RPMI7951 (cell line): Measurements from ENCODE around the gene CAMKV. TPM values are rescaled to one million over a fixed set of nuclear protein-coding genes. Genes with fewer than 3 reads are reported as not detected.

Experiments
- DNase-seq: peaks from one replicate; pipeline ENCODE4 v3.0.0-alpha.2; 2012; ENCODE audit warnings: low read depth
- total RNA-seq: library from RNA; depleted of rRNA; stranded (reverse); fragments of >200 nt; shearing (Covaris generic); gene quantifications from 2 replicates; pipeline ENCODE4 v1.2.3, GENCODE V29; 2014

CAMKV gene
- total RNA-seq, 1 experiment from 2014 or later, result not detected

- no peak for DNase-seq
These were observed 26.6 kb upstream of the CAMKV start for GRCh38 chr3:49896345-49896744.

DNA sequence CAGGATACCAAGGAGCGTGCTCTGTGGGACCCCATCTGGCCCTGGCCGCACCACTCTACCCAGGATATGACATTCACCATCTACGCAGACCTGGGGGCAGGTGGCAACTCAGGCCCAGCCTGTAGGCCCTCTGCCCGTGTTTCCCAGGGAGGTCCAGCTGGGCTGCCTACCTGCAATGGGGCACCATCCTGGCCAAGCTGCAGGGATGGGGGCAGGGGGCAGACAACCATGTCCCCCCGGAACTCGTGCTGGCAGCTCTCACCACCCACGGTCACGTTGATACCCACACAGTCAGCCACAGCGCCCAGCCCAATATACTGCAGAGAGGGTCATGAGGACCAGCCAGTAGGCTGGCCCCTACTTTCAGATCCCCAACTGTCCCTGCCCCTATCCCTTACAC lies 26.1 kb upstream of the CAMKV start:
- DNase-seq, result no peak

DNA sequence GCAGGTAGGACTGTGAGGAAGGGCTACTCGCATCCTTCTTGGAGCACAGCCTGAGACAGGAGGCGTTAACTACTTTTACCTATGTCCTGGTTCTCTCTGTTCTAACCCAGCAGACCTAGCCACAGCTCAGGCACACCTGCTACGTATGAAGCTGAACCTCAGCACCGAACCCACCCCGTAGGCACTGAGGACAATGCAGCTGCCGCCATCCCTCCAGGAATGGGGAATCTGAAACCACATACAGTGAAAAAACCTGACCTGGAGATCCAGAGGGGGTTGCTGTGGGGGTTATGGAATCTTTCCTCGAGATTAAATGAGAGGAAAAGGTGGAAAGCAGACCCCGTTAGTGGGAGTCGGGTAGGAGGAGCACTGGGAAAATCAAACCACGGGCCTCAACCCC lies 19.6 kb upstream of the CAMKV start:
- DNase-seq, result no peak

- DNase-seq, result no peak
These were observed 17.2 kb upstream of the CAMKV start for GRCh38 chr3:49886922-49887265.

DNA sequence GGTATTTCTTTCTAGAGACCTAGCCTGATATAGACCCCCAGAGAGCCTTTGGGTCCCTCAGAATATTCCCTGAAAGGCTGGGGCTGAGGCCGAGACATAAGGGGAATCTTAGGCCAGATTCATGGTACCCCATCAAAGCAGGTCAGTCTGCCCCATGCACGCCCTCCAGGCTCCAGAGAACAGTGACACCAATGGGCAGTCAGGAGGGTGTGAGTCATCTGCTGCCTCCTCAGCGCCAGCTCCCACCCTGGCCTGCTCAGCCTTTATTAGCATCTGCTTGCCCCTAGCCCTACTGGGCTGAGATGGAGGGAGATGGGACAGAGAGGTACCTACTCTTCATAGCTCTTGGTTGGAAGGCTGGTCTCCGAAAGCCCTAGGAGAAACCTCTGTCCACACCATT lies 14.3 kb upstream of the CAMKV start:
- peak; percentile 24 for DNase-seq

- peak; percentile 21 for DNase-seq
These were observed 12.5 kb upstream of the CAMKV start for GRCh38 chr3:49882166-49882565.

GRCh38 chr3:49880581-49881315 lies 11.0 kb upstream of the CAMKV start:
- no peak for DNase-seq

DNA sequence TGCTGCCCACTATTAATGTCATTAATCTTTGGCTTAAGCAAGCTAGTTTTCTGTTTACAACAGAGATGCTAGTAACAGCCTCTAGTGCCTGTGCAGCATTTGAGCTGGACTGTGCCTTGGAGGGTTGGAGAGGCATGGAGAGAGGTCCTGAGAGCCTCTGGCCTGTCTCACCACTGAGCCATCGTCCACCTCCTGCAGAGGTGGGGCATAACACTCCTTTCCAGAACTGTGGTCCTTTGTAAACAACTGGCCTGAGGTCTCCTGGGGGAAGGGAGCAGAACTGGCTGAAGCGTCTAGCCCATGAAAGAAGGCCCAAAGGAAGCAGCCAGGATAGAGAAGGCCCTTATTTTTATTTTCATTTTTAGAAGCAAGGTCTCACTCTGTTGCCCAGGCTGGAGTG lies 10.0 kb upstream of the CAMKV start:
- DNase-seq, result no peak

GRCh38 chr3:49878686-49879085 lies 9.0 kb upstream of the CAMKV start:
- DNase-seq, result no peak

DNA sequence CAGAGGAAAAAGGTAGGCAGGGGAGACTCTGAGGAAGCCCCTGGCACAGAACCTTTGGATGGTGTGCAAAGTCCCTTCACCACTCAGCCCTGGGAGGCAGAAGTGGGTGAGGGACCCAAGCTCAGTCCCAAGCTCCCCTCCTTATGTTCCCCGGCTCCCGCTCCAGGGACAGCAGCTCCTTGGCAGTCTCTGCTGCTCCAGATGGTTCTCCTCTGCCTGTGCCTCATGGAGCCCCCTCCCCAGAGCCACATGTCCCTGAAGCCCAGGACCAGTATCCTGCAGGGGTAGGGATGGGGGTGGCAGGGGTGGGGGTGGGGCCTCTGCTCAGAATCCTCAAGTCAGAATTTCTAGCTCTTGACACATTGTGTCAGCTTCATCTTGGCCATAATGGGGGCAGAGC lies 8.0 kb upstream of the CAMKV start:
- DNase-seq, result no peak

DNA sequence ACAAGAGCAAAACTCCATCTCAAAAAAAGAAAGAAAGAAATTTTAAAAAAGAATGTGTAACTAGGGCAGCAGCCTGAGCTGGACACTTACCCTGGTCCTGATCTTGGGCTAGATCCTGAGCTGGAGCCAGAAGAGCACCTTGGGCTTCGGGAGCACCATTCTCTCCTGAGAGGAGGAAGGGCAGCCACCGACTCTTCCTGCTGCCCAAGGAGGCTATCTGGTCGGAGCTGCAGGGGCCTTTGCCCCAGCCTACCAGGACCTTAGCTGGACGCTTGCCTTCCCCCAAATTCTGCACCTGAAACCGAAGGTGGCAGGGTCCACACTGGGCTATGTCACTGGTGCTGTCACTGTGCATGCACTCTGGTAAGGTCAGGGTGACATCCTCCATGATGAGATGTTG lies 6.9 kb upstream of the CAMKV start:
- no peak for DNase-seq

- DNase-seq, result no peak
These were observed 3.9 kb upstream of the CAMKV start for GRCh38 chr3:49873623-49874022.

DNA sequence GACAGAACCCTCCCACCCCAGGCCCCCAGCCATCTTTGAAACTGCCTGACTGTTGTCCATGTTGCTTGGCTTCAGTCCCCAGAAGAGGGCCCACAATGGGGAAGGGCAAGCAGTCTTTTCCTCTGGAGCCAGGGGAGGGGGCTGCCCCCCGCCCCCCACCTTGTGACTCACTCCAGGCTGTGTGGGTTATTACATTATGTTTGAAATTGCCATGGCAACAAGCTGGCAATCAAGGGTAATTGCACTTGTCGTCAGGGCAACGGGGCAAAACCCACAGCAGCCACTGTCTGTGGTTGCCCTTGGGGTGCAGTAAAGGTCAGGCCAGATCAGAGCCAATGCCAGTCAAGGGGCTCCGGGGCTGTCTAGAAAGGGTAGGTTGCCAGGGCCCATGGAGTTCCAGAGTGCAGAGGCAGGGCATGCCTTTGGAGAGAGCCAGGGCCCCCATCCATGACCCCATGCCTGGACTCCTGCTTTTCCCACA lies 3.1 kb upstream of the CAMKV start:
- DNase-seq, result peak; percentile 38

GRCh38 chr3:49871531-49872153 lies 1.9 kb upstream of the CAMKV start:
- DNase-seq, result no peak

DNA sequence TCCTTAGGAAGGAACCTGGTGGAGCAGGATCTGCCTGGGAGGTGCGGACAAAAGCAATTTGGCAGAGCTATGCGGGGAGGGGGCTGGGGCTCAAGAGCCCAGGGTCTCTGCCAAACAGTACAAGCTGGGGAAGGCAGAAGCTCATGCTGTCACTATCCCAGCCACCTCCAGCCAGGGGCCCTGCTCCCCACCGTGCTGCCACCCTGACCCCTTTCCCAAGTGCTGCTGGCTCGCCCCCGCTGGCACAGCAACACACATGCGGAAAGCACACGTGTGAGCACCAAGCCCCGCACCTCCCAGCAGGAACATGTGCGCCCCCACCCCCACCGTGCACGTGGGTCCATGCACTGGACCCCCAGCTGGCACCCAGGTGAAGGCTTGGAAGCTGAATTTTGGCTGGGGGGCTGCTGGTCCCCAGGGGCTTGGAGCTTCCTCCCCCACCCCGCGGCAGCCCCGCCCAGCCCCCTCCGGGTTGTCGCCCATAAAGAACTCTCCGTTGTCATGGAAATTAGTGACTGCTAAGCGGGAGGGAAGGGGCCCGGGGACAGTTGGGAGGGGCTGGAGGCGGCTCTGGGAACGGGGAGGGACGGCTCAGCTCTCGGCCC lies 742 bp downstream of the CAMKV start:
- DNase-seq, result no peak

GRCh38 chr3:49867871-49868321 lies 1.8 kb downstream of the CAMKV start:
- DNase-seq, result peak; percentile 49

DNA sequence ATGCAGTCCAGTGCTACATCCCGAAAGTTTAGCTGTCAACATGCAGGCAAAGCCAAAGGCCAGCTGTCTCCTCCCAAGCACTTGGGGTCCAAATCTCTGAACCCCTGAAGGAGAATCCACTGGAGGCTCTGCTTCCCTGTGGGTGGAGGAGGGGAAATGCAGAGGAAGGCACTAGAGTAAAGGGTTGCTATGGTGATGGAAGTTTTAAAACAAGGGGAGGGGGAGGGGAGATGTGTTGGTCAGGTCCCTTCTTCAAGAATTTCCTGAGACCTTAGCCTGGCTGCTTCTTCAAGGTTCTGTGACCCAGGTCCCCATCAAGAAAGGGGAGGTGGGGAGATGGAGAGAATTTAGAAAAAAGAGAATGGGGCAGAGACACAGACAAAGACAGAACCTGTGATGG lies 2.3 kb downstream of the CAMKV start:
- no peak for DNase-seq

GRCh38 chr3:49865198-49865784 lies 4.4 kb downstream of the CAMKV start:
- DNase-seq, result no peak

DNA sequence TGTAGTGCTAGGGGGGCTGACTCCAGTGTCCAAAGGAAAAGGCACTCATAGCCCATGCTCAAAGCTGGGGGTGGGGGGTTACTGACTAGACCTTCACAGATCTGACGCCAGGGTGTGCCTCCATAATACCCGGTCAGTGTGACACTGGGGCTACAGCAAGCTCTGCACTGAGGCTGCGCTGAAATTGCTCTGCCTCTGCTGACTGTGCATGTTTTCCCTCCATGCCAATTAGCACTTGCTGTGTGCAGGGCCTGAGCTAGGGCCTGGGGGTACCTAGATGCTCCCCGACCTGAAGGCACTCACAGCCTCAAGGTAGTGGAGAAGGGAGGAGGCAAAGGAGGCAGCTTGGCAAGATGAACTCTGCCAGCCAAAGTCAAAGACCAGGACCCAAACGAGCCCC lies 5.2 kb downstream of the CAMKV start:
- DNase-seq, result no peak

DNA sequence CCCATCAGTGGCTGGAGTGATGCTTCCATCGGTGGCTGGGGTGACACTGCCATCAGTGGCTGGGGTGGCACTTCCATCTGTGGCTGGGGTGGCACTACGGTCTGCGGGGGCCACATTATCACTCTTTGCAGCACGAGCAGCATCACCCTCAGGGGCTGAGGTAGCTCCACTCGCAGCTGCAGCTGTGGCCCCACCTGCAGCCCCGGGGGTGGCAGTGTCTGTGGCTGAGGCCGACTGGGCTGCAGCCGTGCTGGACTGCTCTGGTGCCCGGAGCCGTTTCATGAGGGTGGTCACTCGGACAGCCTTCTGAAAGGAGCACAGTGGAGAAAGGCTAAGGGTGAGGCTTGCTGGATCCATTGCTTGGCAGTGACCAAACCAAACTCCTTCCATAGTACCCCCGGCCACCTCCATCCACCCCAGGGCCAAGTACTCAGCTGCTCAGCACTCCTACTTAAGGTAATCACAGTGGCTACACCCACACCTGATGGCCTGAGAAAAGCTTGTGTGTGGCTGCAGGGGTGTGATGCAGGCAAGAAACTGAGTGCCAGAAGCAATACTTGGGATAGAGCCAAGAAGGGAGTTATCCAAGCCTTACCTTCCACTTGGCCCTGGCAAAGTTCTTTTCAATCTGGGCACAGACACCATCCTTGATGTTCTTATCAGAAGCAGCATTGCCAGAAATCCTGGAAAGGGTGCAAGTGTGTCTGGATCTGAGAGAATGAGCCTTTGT lies 10.0 kb downstream of the CAMKV start:
- DNase-seq, result no peak

DNA sequence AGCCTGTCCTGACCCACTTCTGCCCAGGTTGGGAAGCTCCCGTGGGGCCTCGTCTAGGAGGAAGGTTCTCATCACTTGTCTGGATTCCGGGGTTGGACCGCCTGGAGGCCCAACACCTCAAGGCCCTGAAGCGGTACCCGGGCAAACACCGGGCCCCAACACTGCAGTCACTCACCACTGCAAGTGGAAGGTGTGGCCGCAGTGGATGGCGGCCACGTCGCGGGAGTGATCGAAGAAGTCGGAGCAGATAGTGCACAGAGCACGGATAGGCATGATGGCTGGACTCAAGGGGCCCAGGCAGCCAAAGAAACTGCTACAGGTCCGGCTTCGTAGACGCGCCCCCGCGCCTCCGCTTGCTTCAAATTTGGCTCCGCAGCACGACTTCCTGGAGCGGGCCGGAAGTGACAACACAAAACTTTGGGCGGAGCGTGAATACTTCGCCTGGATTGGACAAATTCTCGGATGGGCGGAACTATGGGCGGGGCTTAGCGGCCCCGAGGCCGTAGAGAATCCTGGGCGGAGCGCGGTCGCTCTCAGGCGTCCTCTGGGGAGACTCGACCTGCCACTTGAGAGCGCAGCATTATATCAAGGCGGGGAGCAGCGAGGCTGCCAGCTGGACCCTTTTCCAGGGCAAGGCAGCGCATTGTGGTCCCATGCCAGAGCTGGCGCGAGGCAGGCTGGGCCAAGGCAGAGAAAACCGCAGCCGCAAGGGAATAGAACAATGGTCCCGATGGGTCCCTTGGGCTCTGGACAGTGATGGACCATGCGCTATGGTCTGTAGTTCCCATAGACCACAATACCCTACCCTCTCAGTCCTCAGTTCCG lies 13.3 kb downstream of the CAMKV start, which contains the start of gene TRAIP:
TRAIP (minus strand) TSS at position 384 of the 825 bp plus-strand sequence; CDS start at position 273, 111 bp downstream.
- peak; percentile 92 for DNase-seq
